ENCODE results near the gene MGST3. TPM values are rescaled to one million over a fixed set of nuclear protein-coding genes. Genes with fewer than 3 reads are reported as not detected.
"Not testable (repeated sequence)": the region's sequence is repeated elsewhere in the genome, so short reads cannot be mapped to it uniquely, and the experiment has no call there.

The MGST3 gene
- total RNA-seq = 100 to 1,000 TPM in 7 of 8 experiments, 10 to 100 TPM in 1; 56.3 to 337 (median 224) TPM

- H3K4me1 ChIP-seq (replicated peaks in 1 of 2) = peaks cover 14 to 23% of the 10 kb centered on the region in 2 donors
- H3K27ac ChIP-seq = peak within 1 kb of the TSS; percentile 69 to 92
- in situ Hi-C loops (cut with MboI; ENCODE audit: low pct_unique_long_range_greater_than_20kb in 2 of 9, low sequenced_read_pairs in 9 of 9, unreplicated experiment in 9 of 9) = no loop called here
- WGBS, 10 experiments = 0 to 2% (median 0%) methylated on average over 3 to 29 of the region's 56 CpGs; no CpG with 5 or more reads in 2 of the 10 experiments
- ATAC-seq (replicated peaks in 6 of 8) = peak; percentile 77 to 91 (median 88)
- H3K4me3 ChIP-seq = peak within 1 kb of the TSS; percentile 56 to 89 (median 66)
These were observed at the start of gene MGST3 for GRCh38 chr1:165630629-165631341. TSS of gene MGST3 (plus strand) at chr1:165631234. CDS start at chr1:165649848, 18,614 bp downstream.

- H3K4me3 ChIP-seq = no peak overlapping the region
- WGBS, 10 experiments = 93 to 97% (median 97%) methylated on average over 5 to 22 of the region's 25 CpGs; no CpG with 5 or more reads in 5 of the 10 experiments
- in situ Hi-C loops (cut with MboI; ENCODE audit: low pct_unique_long_range_greater_than_20kb in 2 of 9, low sequenced_read_pairs in 9 of 9, unreplicated experiment in 9 of 9) = loop anchor here in 6 of 9 experiments (10.0 to 25.0 kb wide), 3 partner anchors 195 to 447 kb away; no protein-coding TSS in a partner anchor
- no peak for ATAC-seq (replicated peaks in 6 of 8)
- peaks cover 0 to 2% of the 10 kb centered on the region in 2 donors for H3K4me1 ChIP-seq (replicated peaks in 1 of 2)
- H3K27ac ChIP-seq = no peak overlapping the region
These were observed 49.1 kb upstream of the MGST3 start for GRCh38 chr1:165581926-165582325.

DNA sequence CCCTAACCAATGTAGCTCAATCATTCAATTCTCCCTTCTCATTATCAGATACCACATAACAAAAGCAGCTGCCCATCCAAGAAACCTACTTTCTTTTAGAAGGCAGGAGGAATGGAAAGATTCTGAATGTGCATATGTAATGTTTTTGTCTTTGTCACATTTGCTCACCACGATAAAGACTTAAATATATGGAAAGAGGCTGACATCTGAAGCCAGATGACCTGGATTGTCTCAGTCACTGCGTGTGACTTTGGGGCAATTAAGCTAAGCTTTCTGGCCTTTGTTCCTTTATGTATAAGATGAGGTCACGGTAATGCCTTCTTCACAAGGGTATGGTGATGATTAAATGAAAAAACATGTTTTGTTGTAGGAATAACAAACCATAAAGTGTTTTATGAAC lies 44.6 kb upstream of the MGST3 start:
- Histone ChIP-seq H3K4me1 (replicated peaks in 1 of 2) (peaks cover 0 to 2% of the 10 kb centered on the region in 2 donors), H3K27ac (no peak overlapping the region), H3K4me3 (no peak overlapping the region)
- in situ Hi-C loops (cut with MboI; ENCODE audit: low pct_unique_long_range_greater_than_20kb in 2 of 9, low sequenced_read_pairs in 9 of 9, unreplicated experiment in 9 of 9) = loop anchor here in 6 of 9 experiments (10.0 to 25.0 kb wide), 3 partner anchors 199 to 452 kb away; no protein-coding TSS in a partner anchor
- ATAC-seq (replicated peaks in 6 of 8) = peak in 3 of 8 experiments; percentile 49 to 61 (median 55)
- WGBS, 10 experiments = 0 to 63% (median 20%) methylated on average over 1 to 3 of the region's 3 CpGs

GRCh38 chr1:165591391-165591790 lies 39.6 kb upstream of the MGST3 start:
- not testable (repeated sequence) for ATAC-seq (replicated peaks in 6 of 8); H3K4me1 ChIP-seq (replicated peaks in 1 of 2); H3K4me3 ChIP-seq; H3K27ac ChIP-seq
- in situ Hi-C loops (cut with MboI; ENCODE audit: low pct_unique_long_range_greater_than_20kb in 2 of 9, low sequenced_read_pairs in 9 of 9, unreplicated experiment in 9 of 9) = loop anchor here (5.0 to 25.0 kb wide), 5 partner anchors 189 to 454 kb away; no protein-coding TSS in a partner anchor
- WGBS, 10 experiments = 40 to 100% (median 84%) methylated on average over 1 to 4 of the region's 4 CpGs; no CpG with 5 or more reads in 2 of the 10 experiments

DNA sequence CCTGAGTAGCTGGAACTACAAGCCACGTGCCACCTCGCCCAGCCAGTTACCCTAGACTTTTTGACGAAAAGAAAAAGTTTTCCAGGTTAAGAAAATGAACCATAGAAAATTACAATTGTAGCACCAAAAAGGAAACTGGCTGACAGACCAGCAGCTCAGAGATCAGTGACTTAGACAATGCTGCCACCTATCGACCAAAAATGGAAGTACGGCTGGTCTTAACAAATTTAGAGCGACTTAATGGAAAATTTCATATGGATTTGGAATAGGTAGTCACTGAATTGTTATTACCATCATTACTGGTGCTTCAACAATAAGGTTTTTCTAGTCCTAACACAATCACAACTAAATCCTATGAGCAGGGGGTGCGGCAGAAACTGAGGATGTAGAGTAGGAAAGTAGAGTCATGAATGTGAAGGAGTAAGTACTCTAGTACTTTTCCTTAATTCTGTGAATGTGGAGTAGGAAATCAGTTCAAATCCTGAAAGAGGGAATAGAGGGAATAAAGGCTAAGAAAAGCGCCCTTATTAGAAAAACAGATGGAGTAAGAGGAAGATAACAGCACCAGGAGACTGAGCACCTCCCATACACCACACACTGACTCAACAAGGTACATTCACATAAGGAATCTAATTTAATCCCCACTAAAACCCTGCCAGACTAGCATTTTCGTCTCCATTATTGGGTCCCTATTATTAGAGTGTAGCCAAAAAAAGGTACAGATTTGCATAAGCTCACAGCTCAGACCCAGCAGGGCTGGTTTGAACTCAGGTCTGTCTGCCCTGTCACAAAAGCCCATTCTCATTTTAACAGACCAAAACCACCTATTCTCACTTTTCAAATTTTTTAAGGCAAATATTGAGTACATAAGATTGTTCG lies 37.9 kb upstream of the MGST3 start:
- 0 to 6% (median 1%) methylated on average over 2 to 10 of the region's 10 CpGs; no CpG with 5 or more reads in 1 of the 10 experiments for WGBS, 10 experiments
- ATAC-seq (replicated peaks in 6 of 8) = peak in 5 of 8 experiments; percentile 25 to 67 (median 34)
- in situ Hi-C loops (cut with MboI; ENCODE audit: low pct_unique_long_range_greater_than_20kb in 2 of 9, low sequenced_read_pairs in 9 of 9, unreplicated experiment in 9 of 9) = loop anchor here (5.0 to 25.0 kb wide), 5 partner anchors 191 to 456 kb away; no protein-coding TSS in a partner anchor
- Histone ChIP-seq H3K27ac (no peak overlapping the region), H3K4me1 (replicated peaks in 1 of 2) (peaks cover 0 to 4% of the 10 kb centered on the region in 2 donors), H3K4me3 (no peak overlapping the region)

DNA sequence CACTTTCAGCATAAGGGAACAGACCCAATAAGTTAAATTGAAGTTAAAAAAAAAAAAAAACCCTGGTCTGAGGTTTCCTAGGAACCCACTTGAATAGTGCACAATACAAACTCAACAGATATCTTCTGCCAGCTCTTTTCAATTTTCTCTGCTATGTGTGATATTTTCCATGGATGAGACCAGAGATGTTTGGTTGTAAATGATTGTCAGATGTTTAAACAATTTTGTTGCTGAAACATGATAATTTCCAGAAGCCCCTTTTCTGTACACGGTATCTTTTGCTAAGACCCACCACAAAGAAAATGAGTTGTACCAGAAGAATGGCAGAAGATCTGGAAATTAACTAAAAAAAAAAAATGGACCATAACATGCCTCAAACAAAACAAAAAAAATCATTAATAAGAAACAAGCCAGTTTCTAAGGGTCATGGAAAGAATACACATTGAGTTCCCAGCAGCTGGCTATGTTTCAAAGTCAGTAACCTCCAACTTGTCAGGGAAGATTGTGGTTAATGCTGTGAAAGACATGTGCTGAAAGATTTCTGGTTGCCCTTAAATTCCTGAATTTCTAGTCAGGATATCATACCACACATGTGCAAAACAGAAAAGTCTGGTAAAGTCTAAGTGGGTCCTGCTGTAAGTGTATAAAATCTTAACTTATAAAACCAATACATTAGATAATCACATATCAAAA lies 35.6 kb upstream of the MGST3 start:
- ATAC-seq (replicated peaks in 6 of 8) = no peak
- WGBS, 10 experiments = 0 to 100% (median 91%) methylated on average over 1 of the region's 1 CpG; no CpG with 5 or more reads in 1 of the 10 experiments
- in situ Hi-C loops (cut with MboI; ENCODE audit: low pct_unique_long_range_greater_than_20kb in 2 of 9, low sequenced_read_pairs in 9 of 9, unreplicated experiment in 9 of 9) = loop anchor here in 7 of 9 experiments (10.0 to 25.0 kb wide), 3 partner anchors 201 to 458 kb away; no protein-coding TSS in a partner anchor
- Histone ChIP-seq H3K27ac (no peak overlapping the region), H3K4me3 (no peak overlapping the region), H3K4me1 (replicated peaks in 1 of 2) (peaks cover 4 to 7% of the 10 kb centered on the region in 2 donors)

GRCh38 chr1:165597883-165598675 lies 33.0 kb upstream of the MGST3 start:
- ATAC-seq (replicated peaks in 6 of 8) = peak; percentile 96 to 100 (median 99)
- 0 to 5% (median 1%) methylated on average over 7 to 31 of the region's 38 CpGs; no CpG with 5 or more reads in 2 of the 10 experiments for WGBS, 10 experiments
- peak overlapping the region; percentile 41 to 54 (median 46) for H3K4me3 ChIP-seq
- H3K4me1 ChIP-seq (replicated peaks in 1 of 2) = peaks cover 4 to 9% of the 10 kb centered on the region in 2 donors
- in situ Hi-C loops (cut with MboI; ENCODE audit: low pct_unique_long_range_greater_than_20kb in 2 of 9, low sequenced_read_pairs in 9 of 9, unreplicated experiment in 9 of 9) = loop anchor here in 7 of 9 experiments (10.0 to 25.0 kb wide), 3 partner anchors 203 to 461 kb away; no protein-coding TSS in a partner anchor
- H3K27ac ChIP-seq = peak overlapping the region; percentile 52 to 53

- Histone ChIP-seq H3K4me3 (peak overlapping the region; percentile 41 to 54 (median 46)), H3K4me1 (replicated peaks in 1 of 2) (peaks cover 4 to 9% of the 10 kb centered on the region in 2 donors), H3K27ac (peak overlapping the region; percentile 52 to 53)
- WGBS, 10 experiments = 0 to 61% (median 16%) methylated on average over 1 to 3 of the region's 3 CpGs; no CpG with 5 or more reads in 1 of the 10 experiments
- in situ Hi-C loops (cut with MboI; ENCODE audit: low pct_unique_long_range_greater_than_20kb in 2 of 9, low sequenced_read_pairs in 9 of 9, unreplicated experiment in 9 of 9) = loop anchor here in 7 of 9 experiments (10.0 to 25.0 kb wide), 3 partner anchors 204 to 461 kb away; no protein-coding TSS in a partner anchor
- no peak for ATAC-seq (replicated peaks in 6 of 8)
These were observed 32.4 kb upstream of the MGST3 start for GRCh38 chr1:165598676-165599059.

DNA sequence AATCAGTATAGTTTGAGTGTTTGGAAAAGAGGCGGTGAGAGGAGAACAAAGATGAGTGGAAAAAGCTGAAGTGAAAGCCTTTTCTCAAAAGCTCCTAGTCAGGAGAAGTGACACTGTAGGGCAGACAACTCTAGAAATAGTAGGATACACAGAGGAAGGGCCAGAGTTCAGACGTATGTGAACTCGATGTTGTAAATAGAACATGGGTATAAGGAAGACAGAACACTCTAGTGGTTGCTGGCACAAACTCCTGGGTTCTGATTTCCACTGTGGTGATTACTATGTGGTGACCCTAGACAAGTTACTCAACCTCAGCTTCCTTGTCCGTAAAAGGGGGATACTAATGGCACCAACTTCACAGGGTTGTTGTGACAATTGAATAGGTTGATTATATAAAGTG lies 30.2 kb upstream of the MGST3 start:
- Histone ChIP-seq H3K27ac (no peak overlapping the region), H3K4me1 (replicated peaks in 1 of 2) (peaks cover 4 to 9% of the 10 kb centered on the region in 2 donors), H3K4me3 (no peak overlapping the region)
- ATAC-seq (replicated peaks in 6 of 8) = no peak
- WGBS, 10 experiments = 54 to 100% (median 85%) methylated on average over 2 to 4 of the region's 4 CpGs; no CpG with 5 or more reads in 3 of the 10 experiments
- in situ Hi-C loops (cut with MboI; ENCODE audit: low pct_unique_long_range_greater_than_20kb in 2 of 9, low sequenced_read_pairs in 9 of 9, unreplicated experiment in 9 of 9) = loop anchor here (5.0 to 25.0 kb wide), 4 partner anchors 304 to 314 kb away; no protein-coding TSS in a partner anchor

GRCh38 chr1:165603810-165604209 lies 27.2 kb upstream of the MGST3 start:
- in situ Hi-C loops (cut with MboI; ENCODE audit: low pct_unique_long_range_greater_than_20kb in 2 of 9, low sequenced_read_pairs in 9 of 9, unreplicated experiment in 9 of 9) = loop anchor here (5.0 to 25.0 kb wide), 4 partner anchors 301 to 311 kb away; no protein-coding TSS in a partner anchor
- 0 to 86% (median 8%) methylated on average over 1 to 2 of the region's 2 CpGs; no CpG with 5 or more reads in 4 of the 10 experiments for WGBS, 10 experiments
- Histone ChIP-seq H3K4me3 (no peak overlapping the region), H3K27ac (no peak overlapping the region), H3K4me1 (replicated peaks in 1 of 2) (peaks cover 0 to 5% of the 10 kb centered on the region in 2 donors)
- ATAC-seq (replicated peaks in 6 of 8) = no peak

GRCh38 chr1:165605246-165605645 lies 25.8 kb upstream of the MGST3 start:
- ATAC-seq (replicated peaks in 6 of 8) = no peak
- Histone ChIP-seq H3K27ac (no peak overlapping the region), H3K4me3 (no peak overlapping the region), H3K4me1 (replicated peaks in 1 of 2) (peaks cover 0 to 2% of the 10 kb centered on the region in 2 donors)
- in situ Hi-C loops (cut with MboI; ENCODE audit: low pct_unique_long_range_greater_than_20kb in 2 of 9, low sequenced_read_pairs in 9 of 9, unreplicated experiment in 9 of 9) = loop anchor here in 8 of 9 experiments (10.0 to 25.0 kb wide), 3 partner anchors 300 to 310 kb away; no protein-coding TSS in a partner anchor
- WGBS, 10 experiments = 70 to 100% (median 87%) methylated on average over 1 to 4 of the region's 4 CpGs; no CpG with 5 or more reads in 2 of the 10 experiments

Data from motor neuron (in vitro differentiated cells).